ENCODE measurements around the gene SZRD1. TPM values are rescaled to one million over a fixed set of nuclear protein-coding genes. Genes with fewer than 3 reads are reported as not detected.

SZRD1 gene
- total and polyA plus RNA-seq, 2 donors (not counting 1 experiment from before 2014, with no cell fraction given): 92.4 to 110 TPM

DNA sequence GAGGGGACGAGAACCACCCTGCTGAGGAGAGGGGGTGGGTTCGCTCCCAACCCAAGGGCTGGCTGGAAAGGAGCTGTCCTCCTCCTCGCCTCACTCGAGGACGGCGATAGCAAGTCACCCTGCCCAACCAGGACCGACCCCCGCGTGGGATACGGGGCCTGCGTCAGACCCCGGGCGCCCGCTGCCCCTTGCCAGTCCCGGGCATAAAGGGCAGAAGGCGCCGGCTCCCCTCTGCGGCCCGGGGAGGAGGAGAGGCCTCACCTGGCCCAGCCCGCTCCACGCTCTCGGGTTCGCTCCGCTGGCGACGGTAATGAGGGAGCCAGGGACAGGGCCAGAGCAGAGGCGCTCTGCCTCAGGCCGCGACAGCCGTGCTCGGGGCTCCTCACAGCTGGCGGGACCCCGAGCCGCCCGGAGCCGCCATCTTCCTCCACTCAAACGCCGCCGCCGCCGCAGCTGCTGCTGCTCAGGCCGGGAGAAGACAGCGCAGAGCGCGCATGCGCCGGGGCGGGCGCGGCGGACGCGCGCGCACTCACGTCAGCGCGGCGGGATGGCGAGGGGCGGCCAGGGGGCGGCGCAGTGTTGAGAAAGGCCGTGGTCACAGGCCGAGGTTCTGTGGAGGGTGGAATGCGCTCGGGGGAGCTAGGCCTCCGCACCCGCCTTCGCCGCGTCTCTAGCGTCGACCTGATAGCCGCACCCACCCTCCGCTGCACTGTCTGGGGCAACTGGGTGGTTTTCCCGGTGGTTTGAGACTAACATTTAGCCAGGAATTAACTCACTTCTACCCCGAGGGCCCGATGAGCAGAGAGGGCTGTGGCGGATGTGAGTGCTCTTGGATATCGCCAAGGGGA lies 14.8 kb upstream of the SZRD1 start, which contains the start of gene FBXO42:
Gene FBXO42, minus strand, starts transcription at position 487 of the 848 bp plus-strand sequence. CDS start 37,062 bp downstream, outside the sequence.
- peak within 1 kb of the TSS; percentile 95 for H2AFZ ChIP-seq (ENCODE audit: insufficient read depth, low read depth, low read length, poor library complexity, severe bottlenecking)
- peaks cover 49% of the 10 kb centered on the region for H3K79me2 ChIP-seq (ENCODE audit: control insufficient read depth, insufficient read depth, low read length)
- peak within 1 kb of the TSS; percentile 66 to 99 (median 81) for H3K4me3 ChIP-seq (ENCODE audit: control extremely low read depth in 1 of 5, extremely low read depth in 1 of 5, insufficient read depth in 1 of 5, low read depth in 2 of 5, low read length in 4 of 5)
- CTCF ChIA-PET: interaction anchor here (0.6 to 4.7 kb wide), 6 partner anchors 11 to 273 kb away, joined by 3 to 52 read pairs (median 4); partner anchors contain the start of gene NECAP2
- POLR2A ChIA-PET: interaction anchor here (0.6 to 1.8 kb wide), 6 partner anchors 13 to 518 kb away, joined by 3 to 8 read pairs (median 4); partner anchors contain the start of gene SZRD1
- H3K4me1 ChIP-seq (ENCODE audit: control insufficient read depth in 2 of 2, insufficient read depth in 2 of 2, low read length in 2 of 2): peaks cover 19 to 30% of the 10 kb centered on the region in 2 donors
- Mint-ChIP-seq H3K9me3 (ENCODE audit: insufficient read depth) (no peaks in the 10 kb centered on the region), H3K4me3 (peak within 1 kb of the TSS; percentile 84), H3K27ac (peak within 1 kb of the TSS; percentile 92), H3K4me1 (peaks cover 23% of the 10 kb centered on the region), H3K27me3 (no peaks in the 10 kb centered on the region)
- no peak for TF ChIP-seq EZH2 (IDR thresholded peaks at IDR 0.05; ENCODE audit: borderline replicate concordance, insufficient read depth, low read depth, low read length, poor library complexity, severe bottlenecking)
- TF ChIP-seq, protein P1, sequence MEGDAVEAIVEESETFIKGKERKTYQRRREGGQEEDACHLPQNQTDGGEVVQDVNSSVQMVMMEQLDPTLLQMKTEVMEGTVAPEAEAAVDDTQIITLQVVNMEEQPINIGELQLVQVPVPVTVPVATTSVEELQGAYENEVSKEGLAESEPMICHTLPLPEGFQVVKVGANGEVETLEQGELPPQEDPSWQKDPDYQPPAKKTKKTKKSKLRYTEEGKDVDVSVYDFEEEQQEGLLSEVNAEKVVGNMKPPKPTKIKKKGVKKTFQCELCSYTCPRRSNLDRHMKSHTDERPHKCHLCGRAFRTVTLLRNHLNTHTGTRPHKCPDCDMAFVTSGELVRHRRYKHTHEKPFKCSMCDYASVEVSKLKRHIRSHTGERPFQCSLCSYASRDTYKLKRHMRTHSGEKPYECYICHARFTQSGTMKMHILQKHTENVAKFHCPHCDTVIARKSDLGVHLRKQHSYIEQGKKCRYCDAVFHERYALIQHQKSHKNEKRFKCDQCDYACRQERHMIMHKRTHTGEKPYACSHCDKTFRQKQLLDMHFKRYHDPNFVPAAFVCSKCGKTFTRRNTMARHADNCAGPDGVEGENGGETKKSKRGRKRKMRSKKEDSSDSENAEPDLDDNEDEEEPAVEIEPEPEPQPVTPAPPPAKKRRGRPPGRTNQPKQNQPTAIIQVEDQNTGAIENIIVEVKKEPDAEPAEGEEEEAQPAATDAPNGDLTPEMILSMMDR (IDR thresholded peaks at IDR 0.05): peak; percentile 54
- H3K4me2 ChIP-seq (replicated peaks; ENCODE audit: low read depth, low read length, poor library complexity, severe bottlenecking): peak within 1 kb of the TSS; percentile 94
- no peaks in the 10 kb centered on the region for H3K9me3 ChIP-seq (ENCODE audit: control extremely low read depth in 1 of 3, control insufficient read depth in 2 of 3, insufficient read depth in 1 of 3, low read length in 2 of 3)
- peak within 1 kb of the TSS; percentile 87 to 90 for H3K27ac ChIP-seq (ENCODE audit: low read length in 2 of 2)
- intact Hi-C loops (cut with micrococcal nuclease): loop anchor here (1.0 to 5.0 kb wide), 4 partner anchors 11 to 135 kb away; partner anchors contain the start of genes NECAP2 and SZRD1
- WGBS (ENCODE audit: insufficient coverage): under 1% methylated on average over 75 of the region's 81 CpGs
- no peaks in the 10 kb centered on the region for H3K36me3 ChIP-seq (replicated peaks in 1 of 2; ENCODE audit: control extremely low read depth in 1 of 2, control insufficient read depth in 1 of 2, extremely low read depth in 1 of 2, insufficient read depth in 2 of 2, low read length in 1 of 2)
- ATAC-seq (ENCODE audit: low read depth) (peak; percentile 93), DNase-seq (peak; percentile 96)
- peak within 1 kb of the TSS; percentile 91 for H3K9ac ChIP-seq (ENCODE audit: low read length)
- peaks cover 21% of the 10 kb centered on the region for H4K20me1 ChIP-seq (ENCODE audit: control insufficient read depth, insufficient read depth, low read length, poor library complexity, severe bottlenecking)
- H3K27me3 ChIP-seq (replicated peaks in 1 of 4; ENCODE audit: control extremely low read depth in 1 of 4, control insufficient read depth in 3 of 4, insufficient read depth in 4 of 4, low read length in 3 of 4): no peaks in the 10 kb centered on the region

Data from B cell (primary cell).